ENCODE measurements around the gene SRD5A1. TPM values are rescaled to one million over a fixed set of nuclear protein-coding genes. Genes with fewer than 3 reads are reported as not detected.

SRD5A1 gene
- total RNA-seq, 1 experiment from 2014 or later, result 39.6 TPM

DNA sequence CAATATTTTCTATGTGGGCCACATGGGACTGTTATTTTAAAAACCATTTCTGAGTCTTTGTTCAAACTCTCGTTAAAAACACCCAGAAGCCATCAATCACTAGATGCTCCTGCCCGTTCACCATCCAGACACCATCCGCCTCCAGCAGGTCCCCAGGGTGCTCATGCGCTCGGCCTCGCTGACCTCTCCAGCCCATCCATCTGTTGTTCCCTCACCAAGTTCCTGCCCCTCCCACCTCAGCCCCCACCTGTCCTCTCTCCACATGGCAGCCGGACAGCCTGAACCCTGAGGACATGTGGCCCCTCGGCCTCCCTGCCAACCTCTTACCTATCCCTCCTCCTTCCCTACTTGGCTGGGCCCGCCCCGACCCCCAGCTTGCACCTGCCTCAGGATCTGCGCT is 32.0 kb upstream of the SRD5A1 start:
- Histone ChIP-seq H2AFZ (ENCODE audit: low read length) (no peak overlapping the region), H3K4me2 (ENCODE audit: low read length) (no peak overlapping the region), H4K20me1 (ENCODE audit: low read length) (peaks cover 16% of the 10 kb centered on the region; the same call in 1 of the 2 replicates), H3K27me3 (ENCODE audit: low read length) (no peaks in the 10 kb centered on the region), H3K36me3 (ENCODE audit: low read depth, low read length) (peaks cover 91% of the 10 kb centered on the region), H3K9me2 (replicated peaks; ENCODE audit: low read length) (no peaks in the 10 kb centered on the region), H3K79me2 (ENCODE audit: low read length) (no peaks in the 10 kb centered on the region), H3K9me3 (ENCODE audit: low read length) (no peaks in the 10 kb centered on the region), H3K4me3 (ENCODE audit: low read length) (no peak overlapping the region), H3K27ac (ENCODE audit: low read length) (no peak overlapping the region), H3K9ac (ENCODE audit: low read length) (no peak overlapping the region), H3F3A (ENCODE audit: low read length, unreplicated experiment) (no peaks in the 10 kb centered on the region), H3K4me1 (ENCODE audit: insufficient read depth, low read length) (no peaks in the 10 kb centered on the region)
- ChIA-PET POLR2A (ENCODE audit: unreplicated experiment) (no interaction called here), CTCF (no interaction called here)
- no TSS peak for BruUV-seq (replicated peaks)
- intact Hi-C loops (cut with micrococcal nuclease), result no loop called here
- DNase-seq (no peak), ATAC-seq (no peak)
- TF ChIP-seq EZH2 (IDR thresholded peaks at IDR 0.05; ENCODE audit: low read length, unreplicated experiment) (no peak), EZH2phosphoT487 (IDR thresholded peaks at IDR 0.05; ENCODE audit: borderline replicate concordance, low read length) (no peak)
- TF ChIP-seq, protein P1, sequence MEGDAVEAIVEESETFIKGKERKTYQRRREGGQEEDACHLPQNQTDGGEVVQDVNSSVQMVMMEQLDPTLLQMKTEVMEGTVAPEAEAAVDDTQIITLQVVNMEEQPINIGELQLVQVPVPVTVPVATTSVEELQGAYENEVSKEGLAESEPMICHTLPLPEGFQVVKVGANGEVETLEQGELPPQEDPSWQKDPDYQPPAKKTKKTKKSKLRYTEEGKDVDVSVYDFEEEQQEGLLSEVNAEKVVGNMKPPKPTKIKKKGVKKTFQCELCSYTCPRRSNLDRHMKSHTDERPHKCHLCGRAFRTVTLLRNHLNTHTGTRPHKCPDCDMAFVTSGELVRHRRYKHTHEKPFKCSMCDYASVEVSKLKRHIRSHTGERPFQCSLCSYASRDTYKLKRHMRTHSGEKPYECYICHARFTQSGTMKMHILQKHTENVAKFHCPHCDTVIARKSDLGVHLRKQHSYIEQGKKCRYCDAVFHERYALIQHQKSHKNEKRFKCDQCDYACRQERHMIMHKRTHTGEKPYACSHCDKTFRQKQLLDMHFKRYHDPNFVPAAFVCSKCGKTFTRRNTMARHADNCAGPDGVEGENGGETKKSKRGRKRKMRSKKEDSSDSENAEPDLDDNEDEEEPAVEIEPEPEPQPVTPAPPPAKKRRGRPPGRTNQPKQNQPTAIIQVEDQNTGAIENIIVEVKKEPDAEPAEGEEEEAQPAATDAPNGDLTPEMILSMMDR (conservative IDR thresholded peaks at IDR 0.05; ENCODE audit: low read depth, low read length), result no peak

DNA sequence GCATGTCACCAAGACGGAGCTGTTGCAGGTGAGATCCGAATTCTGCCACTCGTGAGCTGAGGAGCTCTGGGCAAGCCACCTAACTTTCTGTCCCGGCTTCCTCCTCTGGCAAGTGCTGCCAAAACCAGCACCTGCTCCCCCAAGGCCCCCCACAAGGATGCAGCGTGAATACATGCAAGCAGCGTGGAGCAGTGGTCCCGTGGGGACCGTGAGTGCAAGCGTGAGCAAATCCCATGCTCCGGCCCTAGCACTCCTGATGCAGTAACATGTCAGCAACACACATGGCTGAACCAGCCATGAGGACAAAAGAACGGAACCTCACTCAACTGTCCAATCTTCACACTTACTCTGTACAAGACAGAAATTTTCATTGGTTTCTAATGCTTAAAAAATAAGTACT is 31.4 kb upstream of the SRD5A1 start:
- peaks cover 16% of the 10 kb centered on the region; the same call in 1 of the 2 replicates for H4K20me1 ChIP-seq (ENCODE audit: low read length)
- no TSS peak for BruUV-seq (replicated peaks)
- peaks cover 92% of the 10 kb centered on the region for H3K36me3 ChIP-seq (ENCODE audit: low read depth, low read length)
- TF ChIP-seq, protein P1 (conservative IDR thresholded peaks at IDR 0.05; ENCODE audit: low read depth, low read length), result no peak
- TF ChIP-seq EZH2phosphoT487 (IDR thresholded peaks at IDR 0.05; ENCODE audit: borderline replicate concordance, low read length) (no peak), EZH2 (IDR thresholded peaks at IDR 0.05; ENCODE audit: low read length, unreplicated experiment) (no peak)
- H3K4me2 ChIP-seq (ENCODE audit: low read length), result no peak overlapping the region
- H3K27me3 ChIP-seq (ENCODE audit: low read length), result no peaks in the 10 kb centered on the region
- intact Hi-C loops (cut with micrococcal nuclease), result no loop called here
- DNase-seq (no peak), ATAC-seq (no peak)
- no peaks in the 10 kb centered on the region for H3K79me2 ChIP-seq (ENCODE audit: low read length)
- H3K9me2 ChIP-seq (replicated peaks; ENCODE audit: low read length), result no peaks in the 10 kb centered on the region
- CTCF ChIA-PET, result no interaction called here
- POLR2A ChIA-PET (ENCODE audit: unreplicated experiment), result no interaction called here
- H2AFZ ChIP-seq (ENCODE audit: low read length), result no peak overlapping the region
- no peaks in the 10 kb centered on the region for H3K9me3 ChIP-seq (ENCODE audit: low read length)
- H3K4me1 ChIP-seq (ENCODE audit: insufficient read depth, low read length), result no peaks in the 10 kb centered on the region
- no peaks in the 10 kb centered on the region for H3F3A ChIP-seq (ENCODE audit: low read length, unreplicated experiment)
- no peak overlapping the region for H3K27ac ChIP-seq (ENCODE audit: low read length)
- no peak overlapping the region for H3K4me3 ChIP-seq (ENCODE audit: low read length)
- no peak overlapping the region for H3K9ac ChIP-seq (ENCODE audit: low read length)

DNA sequence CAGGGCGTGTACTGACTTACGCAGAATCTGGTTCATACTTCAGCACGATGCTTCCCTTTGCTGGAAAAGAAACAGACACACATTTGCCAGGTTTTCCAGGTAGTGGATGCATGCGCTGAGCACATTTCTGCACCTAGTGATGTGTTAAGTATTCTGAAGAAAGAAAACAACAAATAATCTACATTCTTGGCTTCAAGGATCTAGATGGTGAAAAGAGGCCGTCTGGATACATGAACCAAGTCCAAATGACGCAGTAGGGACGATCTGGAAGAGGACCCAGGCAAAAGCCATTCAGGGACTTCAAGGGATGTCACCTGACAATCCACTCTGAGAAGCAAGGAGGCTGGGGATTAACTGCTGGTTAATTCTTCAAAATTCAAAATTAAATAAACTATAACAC is 30.8 kb upstream of the SRD5A1 start:
- Histone ChIP-seq H2AFZ (ENCODE audit: low read length) (no peak overlapping the region), H3K9me2 (replicated peaks; ENCODE audit: low read length) (no peaks in the 10 kb centered on the region), H3K9me3 (ENCODE audit: low read length) (no peaks in the 10 kb centered on the region), H3K4me1 (ENCODE audit: insufficient read depth, low read length) (no peaks in the 10 kb centered on the region), H3K27ac (ENCODE audit: low read length) (no peak overlapping the region), H3K4me3 (ENCODE audit: low read length) (no peak overlapping the region), H3K27me3 (ENCODE audit: low read length) (no peaks in the 10 kb centered on the region), H3F3A (ENCODE audit: low read length, unreplicated experiment) (no peaks in the 10 kb centered on the region), H3K9ac (ENCODE audit: low read length) (no peak overlapping the region), H3K4me2 (ENCODE audit: low read length) (no peak overlapping the region), H3K79me2 (ENCODE audit: low read length) (no peaks in the 10 kb centered on the region), H4K20me1 (ENCODE audit: low read length) (peaks cover 16% of the 10 kb centered on the region; the same call in 1 of the 2 replicates), H3K36me3 (ENCODE audit: low read depth, low read length) (peaks cover 92% of the 10 kb centered on the region)
- ChIA-PET POLR2A (ENCODE audit: unreplicated experiment) (no interaction called here), CTCF (no interaction called here)
- intact Hi-C loops (cut with micrococcal nuclease), result no loop called here
- no TSS peak for BruUV-seq (replicated peaks)
- DNase-seq, result no peak
- TF ChIP-seq, protein P1 (conservative IDR thresholded peaks at IDR 0.05; ENCODE audit: low read depth, low read length), result no peak
- TF ChIP-seq EZH2phosphoT487 (IDR thresholded peaks at IDR 0.05; ENCODE audit: borderline replicate concordance, low read length) (no peak), EZH2 (IDR thresholded peaks at IDR 0.05; ENCODE audit: low read length, unreplicated experiment) (no peak)
- no peak for ATAC-seq
